Glutamatergic neuron (in vitro differentiated cells): ENCODE data around the gene ADD2. TPM values are rescaled to one million over a fixed set of nuclear protein-coding genes. Genes with fewer than 3 reads are reported as not detected.

Source experiments
- DNase-seq: peaks from one replicate; pipeline ENCODE4 v3.0.0; 2022
- H3K27ac Mint-ChIP-seq: one replicate; pipeline ENCODE4 v1.8.0; 2020; ENCODE audit warnings: mild to moderate bottlenecking, mixed read lengths, inconsistent platforms; ENCODE audit not compliant: unreplicated experiment
- H3K27me3 Mint-ChIP-seq: one replicate; pipeline ENCODE4 v1.8.0; 2020; ENCODE audit warnings: mild to moderate bottlenecking, moderate library complexity, mixed read lengths, inconsistent platforms; ENCODE audit not compliant: unreplicated experiment
- H3K36me3 Mint-ChIP-seq: one replicate; pipeline ENCODE4 v1.8.0; 2020; ENCODE audit warnings: mild to moderate bottlenecking, mixed read lengths, inconsistent platforms; ENCODE audit not compliant: unreplicated experiment
- H3K4me1 Mint-ChIP-seq: one replicate; pipeline ENCODE4 v1.8.0; 2020; ENCODE audit warnings: mild to moderate bottlenecking, low read depth, mixed read lengths, inconsistent platforms; ENCODE audit not compliant: unreplicated experiment
- H3K4me3 Mint-ChIP-seq: one replicate; pipeline ENCODE4 v1.8.0; 2020; ENCODE audit warnings: mild to moderate bottlenecking, mixed read lengths, inconsistent platforms; ENCODE audit not compliant: unreplicated experiment
- H3K9me3 Mint-ChIP-seq: one replicate; pipeline ENCODE4 v1.8.0; 2020; ENCODE audit warnings: mild to moderate bottlenecking, moderate library complexity, mixed read lengths, inconsistent platforms; ENCODE audit not compliant: unreplicated experiment
- total RNA-seq: library from RNA; stranded (reverse); fragmentation: NEBNext Ultra II Directional; extraction: Animal tissue kit (Norgen Biotek cat#: 25700); gene quantifications from one replicate; pipeline ENCODE4 v1.2.1, GENCODE V29; 2021; ENCODE audit not compliant: unreplicated experiment
- TF ChIP-seq, protein P1 (sequence below): fragments of 200-600 bp; sonication (generic); IDR thresholded peaks from one replicate; pipeline ENCODE4 v1.5.0; 2021; ENCODE audit not compliant: partially characterized antibody, unreplicated experiment

The ADD2 gene
- total RNA-seq, 1 donor from 2014 or later = 373 TPM

- H3K4me3 Mint-ChIP-seq = peak overlapping the region; percentile 58
- TF ChIP-seq, protein P1, sequence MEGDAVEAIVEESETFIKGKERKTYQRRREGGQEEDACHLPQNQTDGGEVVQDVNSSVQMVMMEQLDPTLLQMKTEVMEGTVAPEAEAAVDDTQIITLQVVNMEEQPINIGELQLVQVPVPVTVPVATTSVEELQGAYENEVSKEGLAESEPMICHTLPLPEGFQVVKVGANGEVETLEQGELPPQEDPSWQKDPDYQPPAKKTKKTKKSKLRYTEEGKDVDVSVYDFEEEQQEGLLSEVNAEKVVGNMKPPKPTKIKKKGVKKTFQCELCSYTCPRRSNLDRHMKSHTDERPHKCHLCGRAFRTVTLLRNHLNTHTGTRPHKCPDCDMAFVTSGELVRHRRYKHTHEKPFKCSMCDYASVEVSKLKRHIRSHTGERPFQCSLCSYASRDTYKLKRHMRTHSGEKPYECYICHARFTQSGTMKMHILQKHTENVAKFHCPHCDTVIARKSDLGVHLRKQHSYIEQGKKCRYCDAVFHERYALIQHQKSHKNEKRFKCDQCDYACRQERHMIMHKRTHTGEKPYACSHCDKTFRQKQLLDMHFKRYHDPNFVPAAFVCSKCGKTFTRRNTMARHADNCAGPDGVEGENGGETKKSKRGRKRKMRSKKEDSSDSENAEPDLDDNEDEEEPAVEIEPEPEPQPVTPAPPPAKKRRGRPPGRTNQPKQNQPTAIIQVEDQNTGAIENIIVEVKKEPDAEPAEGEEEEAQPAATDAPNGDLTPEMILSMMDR = no peak
- peaks cover 5% of the 10 kb centered on the region for H3K36me3 Mint-ChIP-seq
- peaks cover 7% of the 10 kb centered on the region for H3K9me3 Mint-ChIP-seq
- no peak for DNase-seq
- H3K4me1 Mint-ChIP-seq = peaks cover 84% of the 10 kb centered on the region
- H3K27ac Mint-ChIP-seq = peak overlapping the region; percentile 81
- peaks cover 16% of the 10 kb centered on the region for H3K27me3 Mint-ChIP-seq
Observed at GRCh38 chr2:70726947-70727725, 40.9 kb downstream of the ADD2 start.

DNA sequence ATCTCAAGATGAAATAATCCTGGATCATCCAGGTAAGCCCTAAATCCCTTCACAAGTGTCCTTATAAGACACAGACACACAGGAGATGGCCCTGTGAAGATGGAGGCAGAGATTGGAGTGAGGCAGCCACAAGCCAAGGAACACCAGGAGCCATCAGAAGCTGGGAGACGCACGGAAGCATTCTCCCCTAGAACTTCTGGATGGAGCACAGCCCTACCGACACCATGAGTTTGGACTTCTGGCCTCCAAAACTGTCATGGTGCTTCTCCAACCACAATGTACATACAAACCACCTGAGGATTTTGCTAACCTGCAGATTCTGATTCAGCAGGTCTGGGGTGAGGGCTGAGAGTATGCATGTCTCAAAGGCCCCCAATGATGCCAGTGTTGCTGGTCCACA, 42.5 kb downstream of the ADD2 start:
- Mint-ChIP-seq H3K27ac (peak overlapping the region; percentile 22), H3K27me3 (peaks cover 13% of the 10 kb centered on the region), H3K9me3 (peaks cover 3% of the 10 kb centered on the region), H3K4me1 (peaks cover 76% of the 10 kb centered on the region), H3K36me3 (peaks cover 5% of the 10 kb centered on the region), H3K4me3 (peak overlapping the region; percentile 49)
- DNase-seq = no peak
- TF ChIP-seq, protein P1 = no peak

GRCh38 chr2:70724366-70724765, 43.6 kb downstream of the ADD2 start:
- TF ChIP-seq, protein P1 = no peak
- no peak for DNase-seq
- H3K4me3 Mint-ChIP-seq = no peak overlapping the region
- no peak overlapping the region for H3K27ac Mint-ChIP-seq
- peaks cover 3% of the 10 kb centered on the region for H3K36me3 Mint-ChIP-seq
- peaks cover 13% of the 10 kb centered on the region for H3K27me3 Mint-ChIP-seq
- H3K9me3 Mint-ChIP-seq = peaks cover 3% of the 10 kb centered on the region
- H3K4me1 Mint-ChIP-seq = peaks cover 76% of the 10 kb centered on the region

DNA sequence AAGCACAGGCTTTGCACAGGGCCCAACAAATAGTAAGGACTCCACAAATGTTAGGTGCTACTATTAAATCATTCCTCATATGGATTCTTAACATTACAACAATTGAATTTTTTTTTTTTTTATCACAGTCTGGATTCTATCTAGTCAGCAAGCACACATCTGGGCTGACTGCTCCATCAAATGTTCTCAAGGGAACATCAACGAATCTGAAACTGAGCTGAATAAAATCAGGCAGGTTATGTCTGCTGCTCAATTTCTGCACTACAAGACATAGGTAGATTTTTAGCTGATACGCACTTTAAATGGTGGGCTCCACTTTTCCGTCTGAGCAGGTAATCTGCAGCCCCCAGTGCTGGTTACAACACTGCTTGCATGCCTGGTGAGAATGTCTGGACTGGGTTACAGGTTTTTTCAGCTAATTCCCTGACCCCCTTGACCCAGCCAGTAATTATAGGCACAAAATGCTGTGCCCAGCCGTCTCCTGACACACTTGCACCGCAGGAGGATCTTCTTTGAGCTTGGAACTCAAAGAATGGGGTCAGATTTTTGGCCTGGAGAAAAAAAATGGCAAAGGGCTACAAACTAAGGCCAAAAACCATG, 44.6 kb downstream of the ADD2 start:
- no peak for DNase-seq
- no peaks in the 10 kb centered on the region for H3K36me3 Mint-ChIP-seq
- H3K4me1 Mint-ChIP-seq = peaks cover 73% of the 10 kb centered on the region
- peaks cover 3% of the 10 kb centered on the region for H3K9me3 Mint-ChIP-seq
- H3K27me3 Mint-ChIP-seq = peaks cover 13% of the 10 kb centered on the region
- H3K27ac Mint-ChIP-seq = no peak overlapping the region
- TF ChIP-seq, protein P1 = no peak
- H3K4me3 Mint-ChIP-seq = peak overlapping the region; percentile 38

GRCh38 chr2:70720124-70720523, 47.9 kb downstream of the ADD2 start:
- no peak overlapping the region for H3K4me3 Mint-ChIP-seq
- H3K27me3 Mint-ChIP-seq = peaks cover 11% of the 10 kb centered on the region
- TF ChIP-seq, protein P1 = no peak
- peaks cover 12% of the 10 kb centered on the region for H3K9me3 Mint-ChIP-seq
- no peak for DNase-seq
- H3K27ac Mint-ChIP-seq = no peak overlapping the region
- peaks cover 81% of the 10 kb centered on the region for H3K4me1 Mint-ChIP-seq
- no peaks in the 10 kb centered on the region for H3K36me3 Mint-ChIP-seq
